HG03064 (cell line): Measurements from ENCODE around the gene GART.

Experiments used
- ATAC-seq: cut with Tn5 transposase; IDR thresholded peaks from one replicate; pipeline ENCODE4 v1.9.1; 2021; ENCODE audit warnings: low read depth; ENCODE audit not compliant: unreplicated experiment

The GART gene

DNA sequence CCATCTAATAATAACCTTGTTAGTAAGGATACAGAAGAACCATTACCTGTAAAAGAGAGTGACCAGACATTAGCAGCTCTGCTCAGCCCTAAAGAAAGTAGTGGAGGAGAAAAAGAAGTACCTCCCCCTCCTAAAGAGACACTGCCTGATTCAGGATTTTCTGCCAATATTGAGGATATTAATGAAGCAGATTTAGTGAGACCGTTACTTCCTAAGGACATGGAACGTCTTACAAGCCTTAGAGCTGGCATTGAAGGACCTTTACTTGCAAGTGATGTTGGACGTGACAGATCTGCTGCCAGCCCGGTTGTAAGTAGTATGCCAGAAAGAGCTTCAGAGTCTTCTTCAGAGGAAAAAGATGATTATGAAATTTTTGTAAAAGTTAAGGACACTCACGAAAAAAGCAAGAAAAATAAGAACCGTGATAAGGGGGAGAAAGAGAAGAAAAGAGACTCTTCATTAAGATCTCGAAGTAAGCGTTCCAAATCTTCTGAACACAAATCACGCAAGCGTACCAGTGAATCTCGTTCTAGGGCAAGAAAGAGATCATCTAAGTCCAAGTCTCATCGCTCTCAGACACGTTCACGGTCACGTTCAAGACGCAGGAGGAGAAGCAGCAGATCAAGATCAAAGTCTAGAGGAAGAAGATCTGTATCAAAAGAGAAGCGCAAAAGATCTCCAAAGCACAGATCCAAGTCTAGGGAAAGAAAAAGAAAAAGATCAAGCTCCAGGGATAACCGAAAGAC is 12.5 kb upstream of the GART start:
- ATAC-seq, result no peak

GRCh38 chr21:33552999-33553598 is 11.2 kb upstream of the GART start:
- no peak for ATAC-seq

DNA sequence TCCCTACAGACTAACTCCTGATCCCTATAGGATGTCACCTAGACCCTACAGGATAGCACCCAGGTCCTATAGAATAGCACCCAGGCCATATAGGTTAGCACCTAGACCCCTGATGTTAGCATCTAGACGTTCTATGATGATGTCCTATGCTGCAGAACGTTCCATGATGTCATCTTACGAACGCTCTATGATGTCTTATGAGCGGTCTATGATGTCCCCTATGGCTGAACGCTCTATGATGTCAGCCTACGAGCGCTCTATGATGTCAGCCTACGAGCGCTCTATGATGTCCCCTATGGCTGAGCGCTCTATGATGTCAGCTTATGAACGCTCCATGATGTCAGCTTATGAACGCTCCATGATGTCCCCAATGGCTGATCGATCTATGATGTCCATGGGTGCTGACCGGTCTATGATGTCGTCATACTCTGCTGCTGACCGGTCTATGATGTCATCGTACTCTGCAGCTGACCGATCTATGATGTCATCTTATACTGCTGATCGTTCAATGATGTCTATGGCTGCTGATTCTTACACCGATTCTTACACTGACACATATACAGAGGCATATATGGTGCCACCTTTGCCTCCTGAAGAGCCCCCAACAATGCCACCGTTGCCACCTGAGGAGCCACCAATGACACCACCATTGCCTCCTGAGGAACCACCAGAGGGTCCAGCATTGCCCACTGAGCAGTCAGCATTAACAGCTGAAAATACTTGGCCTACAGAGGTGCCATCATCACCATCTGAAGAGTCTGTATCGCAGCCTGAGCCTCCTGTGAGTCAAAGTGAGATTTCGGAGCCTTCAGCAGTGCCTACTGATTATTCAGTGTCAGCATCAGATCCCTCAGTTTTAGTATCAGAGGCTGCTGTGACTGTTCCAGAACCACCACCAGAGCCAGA is 10.4 kb upstream of the GART start:
- ATAC-seq, result no peak

DNA sequence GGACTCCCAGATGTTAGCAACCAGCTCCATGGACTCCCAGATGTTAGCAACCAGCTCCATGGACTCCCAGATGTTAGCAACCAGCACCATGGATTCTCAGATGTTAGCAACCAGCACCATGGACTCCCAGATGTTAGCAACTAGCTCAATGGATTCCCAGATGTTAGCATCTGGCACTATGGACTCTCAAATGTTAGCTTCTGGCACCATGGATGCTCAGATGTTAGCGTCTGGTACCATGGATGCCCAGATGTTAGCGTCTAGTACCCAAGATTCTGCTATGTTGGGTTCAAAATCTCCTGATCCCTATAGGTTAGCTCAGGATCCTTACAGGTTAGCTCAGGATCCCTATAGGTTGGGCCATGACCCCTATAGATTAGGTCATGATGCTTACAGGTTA is 9.7 kb upstream of the GART start:
- no peak for ATAC-seq

- ATAC-seq, result no peak
Measured at GRCh38 chr21:33550772-33551660, 9.1 kb upstream of the GART start.

GRCh38 chr21:33549848-33550771 is 8.2 kb upstream of the GART start:
- no peak for ATAC-seq

GRCh38 chr21:33546086-33546485 is 4.2 kb upstream of the GART start:
- ATAC-seq, result no peak

DNA sequence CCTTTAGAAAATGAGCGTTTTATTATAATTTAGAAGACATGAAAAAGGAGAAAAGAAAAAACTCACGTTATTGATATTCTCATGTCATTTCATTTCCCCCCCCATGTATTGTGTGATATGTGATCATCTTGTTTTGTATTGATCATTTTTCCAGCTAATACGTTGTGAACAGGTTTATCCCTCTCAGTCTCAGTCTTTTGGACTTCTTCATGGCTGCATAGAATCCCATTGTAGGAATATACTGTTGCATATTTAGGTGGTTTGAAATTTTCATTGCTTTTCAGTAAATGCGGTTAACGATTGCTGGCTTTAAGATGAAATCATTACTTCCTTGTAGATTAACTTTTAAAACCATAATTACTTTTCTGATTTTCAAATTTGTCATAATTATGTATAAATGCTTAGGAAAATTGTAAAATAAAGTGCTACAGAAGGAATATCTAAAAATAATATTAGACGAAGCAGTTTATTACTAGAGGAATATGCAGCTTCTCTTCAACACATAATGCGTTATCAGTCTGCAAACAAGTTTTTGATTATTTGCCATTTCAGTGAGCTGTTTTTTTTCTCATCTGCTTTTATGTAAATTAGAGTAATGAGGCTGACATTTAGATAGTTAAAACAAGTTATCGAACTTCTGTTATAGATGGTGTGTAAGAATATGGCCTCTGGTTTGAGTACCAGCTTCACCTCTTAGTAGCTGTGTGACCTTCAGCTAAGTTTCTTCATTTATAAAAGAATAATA is 2.7 kb upstream of the GART start:
- no peak for ATAC-seq

GRCh38 chr21:33543505-33544129 is 1.7 kb upstream of the GART start:
- no peak for ATAC-seq

DNA sequence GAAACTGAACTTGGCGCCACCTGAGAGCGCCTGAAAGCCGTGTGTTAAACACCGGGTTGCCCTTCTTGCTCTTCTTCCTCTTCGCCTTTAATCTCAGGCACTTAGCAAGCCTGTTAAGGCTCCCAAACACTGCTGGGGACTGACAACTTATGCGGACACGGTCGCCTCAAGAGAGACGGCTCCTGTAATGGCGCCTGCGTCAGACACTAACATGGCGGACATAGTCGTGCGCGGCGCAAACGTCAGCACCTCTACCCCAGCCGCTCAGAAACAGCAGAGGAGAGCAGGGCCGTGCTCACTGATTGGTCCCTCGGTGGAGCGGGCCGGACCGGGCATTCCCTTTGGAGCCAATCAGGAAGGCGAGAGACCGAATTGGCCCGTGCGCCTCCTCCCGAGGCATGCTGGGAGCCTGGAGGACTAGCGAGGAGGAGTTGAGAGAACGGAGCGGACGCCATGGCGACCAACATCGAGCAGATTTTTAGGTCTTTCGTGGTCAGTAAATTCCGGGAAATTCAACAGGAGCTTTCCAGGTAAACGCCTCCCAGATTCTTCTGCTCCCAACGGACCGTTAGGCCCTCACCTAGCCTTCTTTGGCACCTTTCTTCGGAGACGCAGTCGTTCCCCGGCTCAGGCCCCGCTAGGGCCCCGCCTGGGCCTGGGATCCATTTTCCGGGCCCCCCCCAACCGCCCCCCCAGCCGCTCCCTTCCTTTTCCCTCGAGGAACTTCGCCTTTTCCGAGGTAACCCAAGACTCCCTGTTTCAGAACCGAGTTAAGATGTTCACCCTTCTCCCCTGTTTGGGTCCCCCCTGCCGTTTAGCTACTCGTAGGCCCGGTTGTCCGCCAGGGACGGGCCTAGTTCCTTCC is 955 bp upstream of the GART start, which contains the start of gene SON:
TSS of gene SON (plus strand) at position 399 of the 865 bp plus-strand sequence. CDS start at position 454, 55 bp downstream.
- ATAC-seq, result peak; percentile 87

DNA sequence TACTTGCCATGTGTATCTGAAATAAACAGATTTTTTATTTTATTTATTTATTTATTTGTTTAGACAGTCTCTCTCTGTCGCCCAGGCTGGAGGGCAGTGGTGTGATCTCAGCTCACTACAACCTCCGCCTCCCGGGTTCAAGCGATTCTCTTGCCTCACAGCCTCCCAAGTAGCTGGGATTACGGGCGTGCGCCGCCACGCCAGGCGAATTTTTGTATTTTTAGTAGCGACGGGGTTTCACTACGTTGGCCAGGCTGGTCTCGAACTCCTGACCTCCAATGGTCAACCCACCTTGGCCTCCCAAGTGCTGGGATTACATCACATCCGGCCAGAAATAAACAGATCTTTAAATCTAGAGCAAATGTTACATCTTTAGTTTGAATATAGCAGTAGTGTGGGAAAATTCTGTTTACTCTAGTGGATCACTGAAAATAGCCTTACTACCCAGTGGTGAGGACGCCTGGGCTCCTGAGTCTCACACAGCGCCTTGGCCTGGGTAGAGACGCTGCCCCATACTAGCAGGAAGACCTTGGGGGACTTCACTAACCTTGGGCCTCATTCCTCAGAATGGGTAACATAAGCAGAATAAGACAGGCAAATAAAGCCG is 709 bp downstream of the GART start:
- no peak for ATAC-seq

GRCh38 chr21:33540711-33541104 is 1.2 kb downstream of the GART start:
- no peak for ATAC-seq

- ATAC-seq, result no peak
Measured at GRCh38 chr21:33539616-33540015, 2.3 kb downstream of the GART start.

DNA sequence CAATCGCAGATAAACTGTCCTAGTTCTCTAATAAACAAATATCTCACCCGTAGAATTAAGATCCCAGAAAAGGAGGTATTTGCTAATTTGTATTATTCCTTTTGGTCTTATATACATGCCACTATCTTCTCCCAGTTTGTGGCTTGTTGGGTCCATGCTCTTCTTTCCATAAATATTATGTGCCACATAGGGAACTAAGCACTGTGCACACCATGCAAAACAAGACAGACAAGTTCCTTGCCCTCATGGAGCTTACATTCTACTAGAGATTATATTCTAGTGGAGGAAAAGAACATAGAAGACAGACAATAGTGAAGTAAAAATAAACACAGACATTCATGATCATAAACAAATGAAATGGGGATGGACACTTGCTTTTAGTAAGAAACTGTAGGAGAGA is 4.7 kb downstream of the GART start:
- ATAC-seq, result no peak

DNA sequence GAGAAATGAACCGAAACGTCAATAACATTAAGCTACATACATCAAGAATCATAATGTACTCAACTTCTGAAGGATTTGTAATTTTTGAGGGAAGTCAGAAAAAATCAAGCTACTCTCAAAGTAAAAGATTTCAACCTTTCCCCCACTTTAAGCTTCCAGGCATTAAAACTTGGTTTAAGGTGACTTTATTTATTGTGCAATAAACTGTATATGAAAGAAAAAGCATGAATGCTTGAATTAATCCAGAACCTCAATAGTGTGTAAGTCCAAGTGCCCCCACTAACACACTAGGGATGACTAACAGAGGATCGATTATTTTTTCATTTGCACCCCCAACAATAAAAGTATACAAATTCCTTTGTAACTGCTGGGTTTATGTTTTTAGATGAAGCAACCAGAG is 10.9 kb downstream of the GART start:
- no peak for ATAC-seq

- ATAC-seq, result no peak
Measured at GRCh38 chr21:33522953-33523349, 19.0 kb downstream of the GART start.
